GM12874 (cell line): ENCODE results near the gene ATG14.

Source experiments
- TF ChIP-seq, protein P1 (sequence below): IDR thresholded peaks from 2 replicates; pipeline ENCODE4 v1.5.1; 2011; ENCODE audit warnings: low read depth, mild to moderate bottlenecking, control low read depth, low read length, moderate library complexity; ENCODE audit not compliant: insufficient read depth

The ATG14 gene

GRCh38 chr14:55348766-55349453 lies 62.7 kb downstream of the ATG14 start:
- TF ChIP-seq, protein P1, sequence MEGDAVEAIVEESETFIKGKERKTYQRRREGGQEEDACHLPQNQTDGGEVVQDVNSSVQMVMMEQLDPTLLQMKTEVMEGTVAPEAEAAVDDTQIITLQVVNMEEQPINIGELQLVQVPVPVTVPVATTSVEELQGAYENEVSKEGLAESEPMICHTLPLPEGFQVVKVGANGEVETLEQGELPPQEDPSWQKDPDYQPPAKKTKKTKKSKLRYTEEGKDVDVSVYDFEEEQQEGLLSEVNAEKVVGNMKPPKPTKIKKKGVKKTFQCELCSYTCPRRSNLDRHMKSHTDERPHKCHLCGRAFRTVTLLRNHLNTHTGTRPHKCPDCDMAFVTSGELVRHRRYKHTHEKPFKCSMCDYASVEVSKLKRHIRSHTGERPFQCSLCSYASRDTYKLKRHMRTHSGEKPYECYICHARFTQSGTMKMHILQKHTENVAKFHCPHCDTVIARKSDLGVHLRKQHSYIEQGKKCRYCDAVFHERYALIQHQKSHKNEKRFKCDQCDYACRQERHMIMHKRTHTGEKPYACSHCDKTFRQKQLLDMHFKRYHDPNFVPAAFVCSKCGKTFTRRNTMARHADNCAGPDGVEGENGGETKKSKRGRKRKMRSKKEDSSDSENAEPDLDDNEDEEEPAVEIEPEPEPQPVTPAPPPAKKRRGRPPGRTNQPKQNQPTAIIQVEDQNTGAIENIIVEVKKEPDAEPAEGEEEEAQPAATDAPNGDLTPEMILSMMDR, result no peak

DNA sequence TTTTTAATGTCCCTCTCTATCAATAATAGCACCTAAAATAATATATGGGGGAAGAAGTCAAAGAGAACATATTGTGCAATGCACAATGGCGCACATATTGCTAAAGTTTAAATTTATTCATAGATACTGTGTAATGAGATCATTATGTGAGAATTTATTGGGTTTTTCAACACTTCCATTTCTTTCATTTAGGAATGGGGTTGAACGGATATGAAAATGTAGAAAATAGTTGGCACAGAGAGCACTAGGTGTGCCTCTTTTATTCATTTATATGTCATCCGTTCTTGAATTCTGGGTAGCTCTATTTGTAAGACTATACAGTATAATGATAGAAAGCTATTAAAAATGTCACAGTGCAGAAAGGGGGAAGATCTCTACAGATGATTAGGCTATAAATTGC lies 63.9 kb downstream of the ATG14 start:
- TF ChIP-seq, protein P1, result no peak

GRCh38 chr14:55347040-55347439 lies 64.6 kb downstream of the ATG14 start:
- TF ChIP-seq, protein P1, result no peak

GRCh38 chr14:55341781-55342180 lies 69.8 kb downstream of the ATG14 start:
- TF ChIP-seq, protein P1, result no peak

- TF ChIP-seq, protein P1, result no peak
Observed at GRCh38 chr14:55340482-55340881, 71.1 kb downstream of the ATG14 start.

DNA sequence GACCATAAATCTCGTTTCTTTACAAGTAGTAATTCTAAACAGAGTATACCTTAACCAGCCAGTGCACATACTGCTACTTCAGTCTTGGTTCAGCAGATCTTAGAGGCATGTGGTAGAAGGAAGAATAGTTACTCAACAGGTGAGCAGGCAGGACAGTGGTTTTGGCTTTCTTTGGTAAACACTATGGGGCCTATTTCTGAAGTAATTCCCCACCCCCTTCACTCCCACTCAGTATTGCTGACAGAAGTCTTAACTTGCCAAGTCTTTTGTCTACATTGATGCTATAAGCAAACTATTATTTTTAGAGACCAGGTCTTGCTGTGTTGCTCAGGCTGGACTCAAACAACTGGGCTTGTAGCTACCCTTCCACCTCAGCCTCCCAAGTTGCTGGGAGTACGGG lies 71.9 kb downstream of the ATG14 start:
- TF ChIP-seq, protein P1, result no peak

DNA sequence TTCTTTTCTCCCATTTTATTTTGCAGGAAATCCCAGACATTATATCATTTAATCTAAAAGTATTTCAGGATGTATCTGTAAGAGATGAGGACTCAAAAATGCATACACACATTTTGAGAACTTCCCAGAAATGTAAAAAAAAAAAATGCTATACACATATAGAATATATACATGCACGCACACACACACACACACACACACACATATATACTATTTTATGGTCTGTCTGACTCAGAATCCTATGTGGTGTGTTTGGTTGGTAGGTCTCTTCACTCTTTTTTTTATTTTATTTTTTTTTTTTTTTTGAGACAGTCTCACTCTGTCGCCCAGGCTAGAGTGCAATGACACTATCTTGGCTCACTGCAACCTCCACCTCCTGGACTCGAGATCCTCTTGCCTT lies 74.9 kb downstream of the ATG14 start:
- TF ChIP-seq, protein P1, result no peak
